Measurements from ENCODE around the gene MRPS25.
"Not testable (repeated sequence)": the region's sequence is repeated elsewhere in the genome, so short reads cannot be mapped to it uniquely, and the experiment has no call there.

Gene MRPS25

DNA sequence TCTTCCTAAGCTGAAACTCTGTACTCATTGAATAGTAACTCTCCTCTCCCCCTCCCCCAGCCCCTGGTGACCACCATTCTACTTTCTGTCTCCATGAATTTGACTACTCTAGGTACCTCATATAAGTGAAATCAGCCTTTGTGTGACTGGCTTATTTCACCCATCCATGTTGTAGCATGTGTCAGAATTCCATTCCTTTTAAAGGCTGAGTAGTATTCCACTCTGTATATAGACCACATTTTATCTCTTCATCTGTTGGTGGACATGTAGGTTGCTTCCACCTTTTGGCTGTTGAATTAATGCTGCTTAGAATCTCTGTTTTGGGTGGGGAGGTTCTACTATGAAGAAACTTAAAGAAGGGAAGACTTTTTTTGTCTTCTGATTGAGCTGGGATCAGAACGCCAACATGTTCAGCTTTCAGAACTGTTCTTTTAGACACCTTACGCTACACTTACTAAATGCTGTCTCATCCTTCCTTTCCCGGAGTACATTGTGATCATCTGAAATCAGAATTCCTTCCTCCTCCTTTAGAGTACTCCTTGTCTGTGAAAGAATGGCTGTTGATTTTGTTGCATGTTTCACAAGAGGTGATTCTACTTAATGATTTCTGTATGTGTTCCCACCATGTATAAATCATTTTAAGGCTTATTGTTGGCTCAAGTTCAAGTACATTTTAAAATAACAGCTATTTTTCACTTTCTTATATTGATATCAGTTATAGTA is 50.3 kb downstream of the MRPS25 start:
- Histone ChIP-seq H3K27me3 (replicated peaks; ENCODE audit: control insufficient read depth, insufficient read depth, low read length) (no peaks in the 10 kb centered on the region), H3K4me3 (replicated peaks; ENCODE audit: low read depth, low read length) (no peak overlapping the region), H3K36me3 (ENCODE audit: control insufficient read depth, insufficient read depth, low read length) (peaks cover 18% of the 10 kb centered on the region)
- TF ChIP-seq, protein P1, sequence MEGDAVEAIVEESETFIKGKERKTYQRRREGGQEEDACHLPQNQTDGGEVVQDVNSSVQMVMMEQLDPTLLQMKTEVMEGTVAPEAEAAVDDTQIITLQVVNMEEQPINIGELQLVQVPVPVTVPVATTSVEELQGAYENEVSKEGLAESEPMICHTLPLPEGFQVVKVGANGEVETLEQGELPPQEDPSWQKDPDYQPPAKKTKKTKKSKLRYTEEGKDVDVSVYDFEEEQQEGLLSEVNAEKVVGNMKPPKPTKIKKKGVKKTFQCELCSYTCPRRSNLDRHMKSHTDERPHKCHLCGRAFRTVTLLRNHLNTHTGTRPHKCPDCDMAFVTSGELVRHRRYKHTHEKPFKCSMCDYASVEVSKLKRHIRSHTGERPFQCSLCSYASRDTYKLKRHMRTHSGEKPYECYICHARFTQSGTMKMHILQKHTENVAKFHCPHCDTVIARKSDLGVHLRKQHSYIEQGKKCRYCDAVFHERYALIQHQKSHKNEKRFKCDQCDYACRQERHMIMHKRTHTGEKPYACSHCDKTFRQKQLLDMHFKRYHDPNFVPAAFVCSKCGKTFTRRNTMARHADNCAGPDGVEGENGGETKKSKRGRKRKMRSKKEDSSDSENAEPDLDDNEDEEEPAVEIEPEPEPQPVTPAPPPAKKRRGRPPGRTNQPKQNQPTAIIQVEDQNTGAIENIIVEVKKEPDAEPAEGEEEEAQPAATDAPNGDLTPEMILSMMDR (IDR thresholded peaks at IDR 0.05; ENCODE audit: insufficient read depth, low read length, poor library complexity, severe bottlenecking), result no peak
- no peak for DNase-seq (ENCODE audit: extremely low read depth, insufficient read length)

DNA sequence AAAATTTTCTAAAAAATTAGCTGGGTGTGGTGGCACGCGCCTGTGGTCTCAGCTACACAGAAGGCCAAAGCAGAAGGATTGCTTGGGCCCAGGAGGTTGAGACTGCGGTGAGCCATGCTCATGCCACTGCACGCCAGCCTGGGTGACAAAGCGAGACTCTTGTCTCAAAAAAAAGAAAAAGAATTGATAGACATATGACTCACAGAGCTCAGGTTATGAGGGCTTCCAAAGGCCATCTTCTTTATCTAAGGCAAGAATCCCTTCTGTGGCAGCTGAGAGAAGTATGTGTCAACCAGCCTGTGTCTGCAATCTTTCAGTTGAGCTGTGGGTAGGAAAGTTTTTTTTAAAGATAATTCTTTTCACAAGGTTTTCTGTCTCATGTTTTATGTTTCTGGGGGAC is 53.9 kb downstream of the MRPS25 start:
- DNase-seq (ENCODE audit: extremely low read depth, insufficient read length), result no peak
- Histone ChIP-seq H3K27me3 (replicated peaks; ENCODE audit: control insufficient read depth, insufficient read depth, low read length) (no peaks in the 10 kb centered on the region), H3K36me3 (ENCODE audit: control insufficient read depth, insufficient read depth, low read length) (peaks cover 14% of the 10 kb centered on the region), H3K4me3 (replicated peaks; ENCODE audit: low read depth, low read length) (no peak overlapping the region)
- TF ChIP-seq, protein P1 (IDR thresholded peaks at IDR 0.05; ENCODE audit: insufficient read depth, low read length, poor library complexity, severe bottlenecking), result no peak

GRCh38 chr3:15010664-15011063 is 54.5 kb downstream of the MRPS25 start:
- TF ChIP-seq, protein P1 (IDR thresholded peaks at IDR 0.05; ENCODE audit: insufficient read depth, low read length, poor library complexity, severe bottlenecking), result no peak
- peaks cover 14% of the 10 kb centered on the region for H3K36me3 ChIP-seq (ENCODE audit: control insufficient read depth, insufficient read depth, low read length)
- DNase-seq (ENCODE audit: extremely low read depth, insufficient read length), result no peak
- H3K4me3 ChIP-seq (replicated peaks; ENCODE audit: low read depth, low read length), result no peak overlapping the region
- no peaks in the 10 kb centered on the region for H3K27me3 ChIP-seq (replicated peaks; ENCODE audit: control insufficient read depth, insufficient read depth, low read length)

- H3K36me3 ChIP-seq (ENCODE audit: control insufficient read depth, insufficient read depth, low read length), result peaks cover 13% of the 10 kb centered on the region
- no peak for DNase-seq (ENCODE audit: extremely low read depth, insufficient read length)
- TF ChIP-seq, protein P1 (IDR thresholded peaks at IDR 0.05; ENCODE audit: insufficient read depth, low read length, poor library complexity, severe bottlenecking), result no peak
- no peaks in the 10 kb centered on the region for H3K27me3 ChIP-seq (replicated peaks; ENCODE audit: control insufficient read depth, insufficient read depth, low read length)
- H3K4me3 ChIP-seq (replicated peaks; ENCODE audit: low read depth, low read length), result no peak overlapping the region
These were observed 55.9 kb downstream of the MRPS25 start for GRCh38 chr3:15009167-15009566.

GRCh38 chr3:15007681-15008141 is 57.4 kb downstream of the MRPS25 start:
- H3K36me3 ChIP-seq (ENCODE audit: control insufficient read depth, insufficient read depth, low read length), result peaks cover 4% of the 10 kb centered on the region
- DNase-seq (ENCODE audit: extremely low read depth, insufficient read length), result no peak
- H3K4me3 ChIP-seq (replicated peaks; ENCODE audit: low read depth, low read length), result no peak overlapping the region
- no peaks in the 10 kb centered on the region for H3K27me3 ChIP-seq (replicated peaks; ENCODE audit: control insufficient read depth, insufficient read depth, low read length)
- TF ChIP-seq, protein P1 (IDR thresholded peaks at IDR 0.05; ENCODE audit: insufficient read depth, low read length, poor library complexity, severe bottlenecking), result no peak

- H3K4me3 ChIP-seq (replicated peaks; ENCODE audit: low read depth, low read length); DNase-seq (ENCODE audit: extremely low read depth, insufficient read length); H3K36me3 ChIP-seq (ENCODE audit: control insufficient read depth, insufficient read depth, low read length); H3K27me3 ChIP-seq (replicated peaks; ENCODE audit: control insufficient read depth, insufficient read depth, low read length): not testable (repeated sequence)
These were observed 65.9 kb downstream of the MRPS25 start for GRCh38 chr3:14999182-14999581.
